Heart left ventricle (tissue), 13 donors: ENCODE data around the gene DLGAP4.

Experiments used
- CTCF ChIP-seq, 12 donors: fragments of 200-600 bp; sonication (generic) in 4 of 12; IDR thresholded peaks; one replicate each; pipeline versions ENCODE4 v1.5.0 to v1.8.0; 2018 to 2022; ENCODE audit warnings: antibody characterized with exemption in 12 of 12, mild to moderate bottlenecking in 5 of 12
- POLR2A ChIP-seq, 2 donors: fragments of 450-650 bp; IDR thresholded peaks; one replicate each; pipeline ENCODE4 v1.6.1; 2017; ENCODE audit warnings: antibody characterized with exemption in 2 of 2, mild to moderate bottlenecking in 2 of 2, moderate library complexity in 2 of 2
- donor health status: ischemic (EF 13 %, LVEDD 7.1; RV severe dilation, severe dysfunction).
- donor health status: DM: no; HTN: yes; CAD: no.
- donor health status: DM: no; HTN: no; CAD: no.
- donor health status: ischemic (EF 25% LVEDD 6.9; RV normal size, moderate dysfunction).
- donor health status: ischemic (EF 25% LVEDD 5.7; RV mildly dilated, moderate dysfunction).
- donor health status: ischemic (EF 35%, LVEDD 5.7; RV mildly dilated, moderate dysfunction).
- donor health status: nonischemic (EF 11% LVEDD 7.7; RV severe dilation, severe dysfunction).
- donor health status: DM: yes; HTN: yes; CAD: no.
- donor health status: PGD.
- donor health status: ischemic (EF 29% LVEDD 5.4; RV normal size, mild dysfunction).
- donor health status: nonischemic (EF 23%, LVEDD 6.1; RV moderate dilation, normal function).

DNA sequence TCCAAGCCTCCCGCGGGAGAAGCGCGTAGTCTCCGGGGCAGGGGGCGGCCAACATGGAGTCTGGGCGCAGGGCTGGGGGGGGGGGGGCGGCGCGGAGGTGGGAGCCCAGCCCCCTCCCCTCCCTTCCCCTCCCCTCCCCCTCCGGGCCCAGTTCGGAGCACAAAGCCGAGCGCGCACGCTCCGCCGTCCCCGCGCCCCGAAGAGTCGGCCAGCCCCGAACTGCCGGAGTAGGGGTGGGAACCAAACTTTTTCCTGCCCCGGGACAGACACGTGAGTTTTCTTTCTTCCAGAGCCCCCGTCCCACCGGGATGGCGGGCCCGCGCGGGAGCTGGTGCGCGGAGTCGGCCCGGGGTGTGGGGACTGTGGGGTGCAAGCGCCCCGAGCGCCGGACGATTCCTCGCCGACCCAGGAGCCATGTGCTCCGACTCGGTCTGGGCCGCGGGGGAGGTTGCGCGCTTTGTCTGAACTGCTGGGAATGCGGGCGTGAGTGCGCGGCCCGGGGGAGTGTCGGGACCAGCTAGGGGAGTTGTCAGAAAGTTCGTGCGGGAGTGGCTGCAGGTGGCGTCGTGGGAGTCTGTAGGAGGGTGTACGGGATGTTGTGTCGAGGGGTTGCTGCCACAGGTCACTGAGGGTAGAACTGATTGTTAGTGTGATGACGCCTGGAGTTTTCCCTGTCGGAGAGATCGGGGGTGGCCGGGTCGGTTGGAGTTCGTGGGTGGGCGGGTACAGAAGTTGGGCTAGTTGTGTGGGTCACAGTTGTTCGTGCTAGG lies 268.4 kb downstream of the DLGAP4 start:
- no peak for TF ChIP-seq CTCF (IDR thresholded peaks at IDR 0.05)
- no peak for TF ChIP-seq POLR2A (IDR thresholded peaks at IDR 0.05)
